Activated CD8-positive, alpha-beta memory T cell treated with anti-CD3 and anti-CD28 coated beads, Interleukin-2, amount 50 U/mL, for 24 hours (primary cell): ENCODE results near the gene TRAF3.

ENCODE experiments used
- DNase-seq: peaks from one replicate; pipeline ENCODE4 v3.0.0-alpha.2; 2020; ENCODE audit errors: extremely low read depth

Gene TRAF3

GRCh38 chr14:102778338-102779083 is 1.3 kb downstream of the TRAF3 start:
- no peak for DNase-seq

GRCh38 chr14:102779084-102779462 is 1.8 kb downstream of the TRAF3 start:
- DNase-seq, result no peak

- no peak for DNase-seq
Measured at GRCh38 chr14:102779574-102780315, 2.5 kb downstream of the TRAF3 start.

GRCh38 chr14:102781063-102781462 is 3.8 kb downstream of the TRAF3 start:
- DNase-seq, result no peak

GRCh38 chr14:102782974-102783373 is 5.7 kb downstream of the TRAF3 start:
- DNase-seq, result no peak

GRCh38 chr14:102784892-102785594 is 7.8 kb downstream of the TRAF3 start:
- no peak for DNase-seq

GRCh38 chr14:102785595-102785963 is 8.3 kb downstream of the TRAF3 start:
- no peak for DNase-seq

- no peak for DNase-seq
Measured at GRCh38 chr14:102786768-102787167, 9.5 kb downstream of the TRAF3 start.

GRCh38 chr14:102789349-102789748 is 12.1 kb downstream of the TRAF3 start:
- DNase-seq, result no peak

GRCh38 chr14:102793531-102794328 is 16.5 kb downstream of the TRAF3 start:
- DNase-seq, result no peak

- no peak for DNase-seq
Measured at GRCh38 chr14:102795060-102795925, 18.0 kb downstream of the TRAF3 start.

GRCh38 chr14:102796661-102797190 is 19.5 kb downstream of the TRAF3 start:
- no peak for DNase-seq

- no peak for DNase-seq
Measured at GRCh38 chr14:102798926-102799325, 21.7 kb downstream of the TRAF3 start.

- no peak for DNase-seq
Measured at GRCh38 chr14:102799684-102800562, 22.7 kb downstream of the TRAF3 start.

- no peak for DNase-seq
Measured at GRCh38 chr14:102802834-102803523, 25.7 kb downstream of the TRAF3 start.

- no peak for DNase-seq
Measured at GRCh38 chr14:102804858-102805257, 27.6 kb downstream of the TRAF3 start.

- no peak for DNase-seq
Measured at GRCh38 chr14:102805371-102805891, 28.2 kb downstream of the TRAF3 start.

GRCh38 chr14:102805941-102806340 is 28.7 kb downstream of the TRAF3 start:
- DNase-seq, result no peak

- DNase-seq, result no peak
Measured at GRCh38 chr14:102806447-102806846, 29.2 kb downstream of the TRAF3 start.
